GM18511 (cell line): ENCODE results near the gene KRTAP10-7.

Source experiments
- ATAC-seq: cut with Tn5 transposase; IDR thresholded peaks from one replicate; pipeline ENCODE4 v1.9.1; 2021; ENCODE audit warnings: mild to moderate bottlenecking, moderate library complexity; ENCODE audit not compliant: unreplicated experiment

KRTAP10-7 gene

DNA sequence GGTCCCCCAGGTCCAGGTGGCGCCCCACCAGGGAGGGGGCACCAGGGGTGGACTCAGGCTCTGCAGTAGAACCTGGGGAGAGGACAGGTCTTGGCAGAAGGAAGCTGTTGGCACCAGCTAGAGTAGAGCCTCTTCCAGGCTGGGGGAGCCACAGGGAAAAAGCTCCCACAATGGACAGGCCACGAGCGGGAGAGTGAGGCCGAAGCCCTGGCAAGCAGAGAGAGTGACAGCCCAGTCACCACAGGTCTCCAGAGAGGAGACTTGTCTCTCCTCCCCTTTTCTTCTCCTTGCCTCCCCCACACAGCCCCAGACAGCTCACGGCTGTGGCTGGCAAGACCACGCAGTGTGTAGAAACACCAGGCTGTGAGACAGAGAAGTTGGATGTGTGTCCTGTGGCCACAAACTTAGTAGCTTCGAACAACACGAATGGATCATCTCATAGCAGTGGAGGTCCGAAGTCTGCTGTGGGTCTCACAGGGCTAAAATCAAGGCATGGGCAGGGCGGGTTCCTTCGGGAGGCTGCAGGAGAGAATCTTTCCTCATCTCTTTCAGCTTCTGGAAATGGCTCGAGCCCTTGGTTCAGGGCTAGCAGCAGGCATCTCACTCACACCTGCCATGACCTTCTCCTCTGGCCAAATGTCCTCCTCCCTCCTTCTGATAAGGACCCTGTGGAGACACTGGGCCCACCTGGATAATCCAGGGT lies 50.7 kb downstream of the KRTAP10-7 start:
- ATAC-seq, result no peak
